Neural cell (in vitro differentiated cells): ENCODE data around the gene CES5A. TPM values are rescaled to one million over a fixed set of nuclear protein-coding genes. Genes with fewer than 3 reads are reported as not detected.

Source experiments
- H2AFZ ChIP-seq: fragments of 200-600, 300-800 bp; sonication (generic), shearing (Covaris generic); 2 replicates; pipeline ENCODE4 v1.6.0; 2014; ENCODE audit warnings: low read depth, mild to moderate bottlenecking, antibody characterized with exemption, low read length, moderate library complexity
- H3F3A ChIP-seq: fragments of 200-600 bp; shearing (Covaris generic); 2 replicates; pipeline ENCODE4 v1.6.1; 2016; ENCODE audit warnings: mild to moderate bottlenecking, moderate library complexity, mixed read lengths, antibody characterized with exemption, low read length; ENCODE audit not compliant: insufficient read depth, poor library complexity, severe bottlenecking
- H3K27ac ChIP-seq: fragments of 200-600, 300-800 bp; sonication (generic), shearing (Covaris generic); 2 replicates; pipeline ENCODE4 v1.5.1; 2014; ENCODE audit warnings: mild to moderate bottlenecking, low read length, moderate library complexity
- H3K27me3 ChIP-seq: fragments of 300-800, 200-600 bp; sonication (generic), shearing (Covaris generic); 2 replicates; pipeline ENCODE4 v1.6.0; 2014; ENCODE audit warnings: mild to moderate bottlenecking, low read depth, low read length, moderate library complexity; ENCODE audit not compliant: insufficient read depth
- H3K36me3 ChIP-seq: fragments of 300-800, 200-600 bp; sonication (generic), shearing (Covaris generic); 2 replicates; pipeline ENCODE4 v1.5.1; 2014; ENCODE audit warnings: mild to moderate bottlenecking, antibody characterized with exemption, low read length, moderate library complexity; ENCODE audit not compliant: insufficient read depth
- H3K4me2 ChIP-seq: fragments of 300-800, 200-600 bp; sonication (generic), shearing (Covaris generic); 2 replicates; pipeline ENCODE4 v1.6.0; 2014; ENCODE audit warnings: mild to moderate bottlenecking, low read length
- H3K4me3 ChIP-seq: fragments of 300-800, 200-600 bp; sonication (generic), shearing (Covaris generic); 2 replicates; pipeline ENCODE4 v1.5.1; 2014; ENCODE audit warnings: mild to moderate bottlenecking, low read length, moderate library complexity
- H3K79me2 ChIP-seq: fragments of 200-600 bp; shearing (Covaris generic); replicated peaks from 2 replicates; pipeline ENCODE4 v1.6.0; 2014; ENCODE audit warnings: mild to moderate bottlenecking, low read length, moderate library complexity; ENCODE audit not compliant: insufficient read depth
- H3K9ac ChIP-seq: fragments of 300-800, 200-600 bp; sonication (generic), shearing (Covaris generic); 2 replicates; pipeline ENCODE4 v1.6.1; 2016; ENCODE audit warnings: mild to moderate bottlenecking, low read length, mixed read lengths
- H3K9me2 ChIP-seq: fragments of 200-600 bp; shearing (Covaris generic); 2 replicates; pipeline ENCODE4 v1.6.1; 2016; ENCODE audit warnings: mild to moderate bottlenecking, low read length, mixed read lengths; ENCODE audit not compliant: insufficient read depth
- H3K9me3 ChIP-seq: fragments of 200-600, 300-800 bp; sonication (generic), shearing (Covaris generic); 2 replicates; pipeline ENCODE4 v1.6.1; 2016; ENCODE audit warnings: mild to moderate bottlenecking, mixed run types, low read length, moderate library complexity, mixed read lengths
- H4K20me1 ChIP-seq: fragments of 200-600 bp; shearing (Covaris generic); 2 replicates; pipeline ENCODE4 v1.6.1; 2016; ENCODE audit warnings: mild to moderate bottlenecking, mixed run types; ENCODE audit not compliant: insufficient read depth
- CTCF ChIP-seq: fragments of 450-650 bp; IDR thresholded peaks from 2 replicates; pipeline ENCODE4 v1.5.1; 2014; ENCODE audit warnings: antibody characterized with exemption, mild to moderate bottlenecking, moderate library complexity; ENCODE audit not compliant: poor library complexity, severe bottlenecking
- EP300 ChIP-seq: fragments of 450-650 bp; conservative IDR thresholded peaks from 2 replicates; pipeline ENCODE4 v1.6.1; 2014; ENCODE audit warnings: antibody characterized with exemption, mild to moderate bottlenecking, moderate library complexity; ENCODE audit not compliant: poor library complexity, severe bottlenecking
- EZH2 ChIP-seq: fragments of 200-600, 300-800 bp; shearing (Covaris generic), sonication (generic); IDR thresholded peaks from 2 replicates; pipeline ENCODE4 v1.6.1; 2014; ENCODE audit warnings: antibody characterized with exemption, low read length, borderline replicate concordance, mild to moderate bottlenecking; ENCODE audit not compliant: insufficient read depth, poor library complexity, severe bottlenecking
- MXI1 ChIP-seq: fragments of 450-650 bp; conservative IDR thresholded peaks from 2 replicates; pipeline ENCODE4 v1.6.1; 2014; ENCODE audit warnings: antibody characterized with exemption, mild to moderate bottlenecking; ENCODE audit not compliant: poor library complexity, severe bottlenecking
- POLR2AphosphoS5 ChIP-seq: IDR thresholded peaks from 2 replicates; pipeline ENCODE4 v1.6.1; 2012
- RAD21 ChIP-seq: fragments of 450-650 bp; conservative IDR thresholded peaks from 2 replicates; pipeline ENCODE4 v1.6.1; 2014; ENCODE audit warnings: antibody characterized with exemption, mild to moderate bottlenecking, moderate library complexity
- REST ChIP-seq: IDR thresholded peaks from 2 replicates; pipeline ENCODE4 v1.6.1; 2012; ENCODE audit warnings: borderline replicate concordance
- SMC3 ChIP-seq: fragments of 450-650 bp; conservative IDR thresholded peaks from 2 replicates; pipeline ENCODE4 v1.6.1; 2014; ENCODE audit warnings: antibody characterized with exemption, mild to moderate bottlenecking, moderate library complexity; ENCODE audit not compliant: poor library complexity
- TAF1 ChIP-seq: IDR thresholded peaks from 2 replicates; pipeline ENCODE4 v1.6.1; 2012; ENCODE audit warnings: low read depth
- polyA plus RNA-seq: library from polyadenylated mRNA; depleted of rRNA; stranded (reverse); fragments of >200 nt; gene quantifications from 2 replicates; pipeline ENCODE4 v1.2.3, GENCODE V29; 2014

The CES5A gene
- polyA plus RNA-seq, 1 donor from 2014 or later: 0.27 TPM

DNA sequence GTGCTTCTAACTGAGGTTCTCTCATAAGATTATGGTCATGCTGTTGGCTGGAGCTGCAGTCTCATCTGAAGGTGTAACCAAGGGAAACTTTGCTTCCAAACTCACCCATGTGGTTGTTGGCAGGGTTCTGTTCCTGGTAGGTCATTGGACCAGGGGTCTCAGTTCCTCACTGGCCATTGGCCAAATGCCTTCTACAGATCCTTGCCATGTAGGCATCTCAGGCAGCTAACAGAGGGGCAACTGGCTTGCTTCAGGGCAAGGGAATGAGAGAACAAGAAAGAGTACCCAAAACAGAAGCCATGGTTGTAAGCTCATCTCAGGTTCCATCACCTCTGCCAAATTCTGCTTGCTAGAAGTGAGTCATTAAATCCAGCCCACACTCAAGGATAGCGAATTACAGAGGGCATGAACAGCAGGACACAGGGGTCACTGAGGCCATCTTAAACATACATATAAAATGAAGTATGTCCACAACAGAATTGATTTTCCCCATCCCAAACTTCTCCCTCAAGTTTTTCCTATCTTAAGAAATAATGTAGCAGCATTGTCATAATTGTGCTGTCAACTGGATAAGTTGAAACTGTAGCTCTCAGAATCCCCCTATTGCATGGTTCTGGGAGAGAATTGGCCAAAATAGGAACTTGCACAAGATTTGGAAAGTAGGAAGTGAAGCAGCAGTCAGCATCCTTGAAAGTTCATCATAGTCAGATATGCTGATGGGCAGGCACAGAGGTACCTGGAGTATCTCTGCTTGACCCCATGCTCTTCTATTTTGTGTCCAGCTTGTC, 42.4 kb upstream of the CES5A start:
- H3K9me2 ChIP-seq: no peaks in the 10 kb centered on the region
- H3K27me3 ChIP-seq: no peaks in the 10 kb centered on the region
- no peaks in the 10 kb centered on the region for H3K9me3 ChIP-seq
- H3K9ac ChIP-seq: no peak overlapping the region
- no peaks in the 10 kb centered on the region for H3K36me3 ChIP-seq
- no peak overlapping the region for H3K27ac ChIP-seq
- H4K20me1 ChIP-seq: no peaks in the 10 kb centered on the region
- H2AFZ ChIP-seq: no peak overlapping the region
- H3K79me2 ChIP-seq: no peaks in the 10 kb centered on the region
- no peak overlapping the region for H3K4me2 ChIP-seq
- no peak overlapping the region for H3K4me3 ChIP-seq
- H3F3A ChIP-seq: no peaks in the 10 kb centered on the region
- TF ChIP-seq SMC3 (no peak), REST (no peak), EZH2 (no peak), TAF1 (no peak), RAD21 (no peak)

GRCh38 chr16:55915096-55915827, 40.1 kb upstream of the CES5A start:
- Histone ChIP-seq H3K9ac (no peak overlapping the region), H3K4me2 (no peak overlapping the region), H3K9me2 (no peaks in the 10 kb centered on the region), H2AFZ (no peak overlapping the region), H3K4me3 (no peak overlapping the region), H3K79me2 (no peaks in the 10 kb centered on the region), H3K9me3 (no peaks in the 10 kb centered on the region), H4K20me1 (no peaks in the 10 kb centered on the region), H3K36me3 (no peaks in the 10 kb centered on the region), H3F3A (no peaks in the 10 kb centered on the region), H3K27ac (no peak overlapping the region), H3K27me3 (no peaks in the 10 kb centered on the region)
- no peak for TF ChIP-seq EZH2
- no peak for TF ChIP-seq RAD21
- no peak for TF ChIP-seq POLR2AphosphoS5
- TF ChIP-seq TAF1: no peak
- no peak for TF ChIP-seq MXI1
- no peak for TF ChIP-seq EP300
- no peak for TF ChIP-seq CTCF
- no peak for TF ChIP-seq SMC3
- no peak for TF ChIP-seq REST
